Prostate gland (tissue), 2 donors: ENCODE measurements around the gene PYY. TPM values are rescaled to one million over a fixed set of nuclear protein-coding genes. Genes with fewer than 3 reads are reported as not detected.
"Not testable (repeated sequence)": the region's sequence is repeated elsewhere in the genome, so short reads cannot be mapped to it uniquely, and the experiment has no call there.

ENCODE experiments used
- DNase-seq: peaks from one replicate; pipeline ENCODE4 v3.0.0-alpha.2; 2019; ENCODE audit warnings: low spot score
- H3K27ac ChIP-seq, 2 donors: fragments of 200-600 bp; sonication (generic); 2 replicates each; pipeline ENCODE4 v1.5.1; 2017 to 2019
- H3K27me3 ChIP-seq: fragments of 200-600 bp; sonication (generic); replicated peaks from 2 replicates; pipeline ENCODE4 v1.5.1; 2019; ENCODE audit not compliant: insufficient read depth
- H3K36me3 ChIP-seq, 2 donors: fragments of 200-600 bp; sonication (generic); 1 replicate in 1 of 2; 2 replicates in 1 of 2; pipeline versions ENCODE4 v1.5.1 to v1.8.1; 2017 to 2019
- H3K4me1 ChIP-seq: fragments of 200-600 bp; sonication (generic); replicated peaks from 2 replicates; pipeline ENCODE4 v1.5.1; 2019
- H3K4me3 ChIP-seq, 2 donors: fragments of 200-600 bp; sonication (generic); 2 replicates each; pipeline ENCODE4 v1.5.1; 2017 to 2019
- H3K9me3 ChIP-seq: fragments of 200-600 bp; sonication (generic); 2 replicates; pipeline ENCODE4 v1.5.1; 2017
- CTCF ChIP-seq, 4 experiments: fragments of 200-600 bp in 2 of 4; fragments of 450-650 bp in 2 of 4; sonication (generic) in 2 of 4; IDR thresholded peaks; 1 replicate in 3 of 4; 2 replicates in 1 of 4; pipeline ENCODE4 v1.5.1; 2016 to 2019; ENCODE audit warnings: antibody characterized with exemption in 4 of 4, mild to moderate bottlenecking in 2 of 4, moderate library complexity in 2 of 4
- POLR2A ChIP-seq: fragments of 450-650 bp; IDR thresholded peaks from one replicate; pipeline ENCODE4 v1.6.1; 2016; ENCODE audit warnings: antibody characterized with exemption, mild to moderate bottlenecking
- POLR2AphosphoS5 ChIP-seq: sonication (generic); formaldehyde crosslinking; IDR thresholded peaks from one replicate; pipeline ENCODE4 v1.6.1; 2017; ENCODE audit warnings: antibody characterized with exemption
- WGBS: methylation state at CpG from one replicate; pipeline ENCODE4 v1.1.5; 2018; 5-methylcytosine and 5-hydroxymethylcytosine counted together
- intact Hi-C: fragments of 100-400 bp; cut with DNase I; formaldehyde crosslinking; loops from one replicate; pipeline ENCODE4 v1.14.2; 2022
- total RNA-seq, 2 donors: library from RNA; depleted of rRNA; stranded (reverse); fragments of >200 nt; gene quantifications; one replicate each; pipeline ENCODE4 v1.1.0, GENCODE V29; 2016

The PYY gene
- total RNA-seq, 2 donors from 2014 or later, result not detected

- Histone ChIP-seq H3K4me3 (no peak overlapping the region), H3K27me3 (no peaks in the 10 kb centered on the region), H3K4me1 (no peaks in the 10 kb centered on the region), H3K9me3 (no peaks in the 10 kb centered on the region), H3K36me3 (no peaks in the 10 kb centered on the region), H3K27ac (no peak overlapping the region)
- 93% methylated on average over 5 of the region's 5 CpGs for WGBS
- intact Hi-C loops, result loop anchor here (5.0 to 10.0 kb wide), 4 partner anchors 62 to 225 kb away; partner anchors contain the start of gene NAGS
- no peak for DNase-seq
- TF ChIP-seq CTCF (IDR thresholded peaks at IDR 0.05), result no peak
- no peak for TF ChIP-seq POLR2A
- no peak for TF ChIP-seq POLR2AphosphoS5
These were observed 13.9 kb downstream of the PYY start for GRCh38 chr17:43939886-43940285.

DNA sequence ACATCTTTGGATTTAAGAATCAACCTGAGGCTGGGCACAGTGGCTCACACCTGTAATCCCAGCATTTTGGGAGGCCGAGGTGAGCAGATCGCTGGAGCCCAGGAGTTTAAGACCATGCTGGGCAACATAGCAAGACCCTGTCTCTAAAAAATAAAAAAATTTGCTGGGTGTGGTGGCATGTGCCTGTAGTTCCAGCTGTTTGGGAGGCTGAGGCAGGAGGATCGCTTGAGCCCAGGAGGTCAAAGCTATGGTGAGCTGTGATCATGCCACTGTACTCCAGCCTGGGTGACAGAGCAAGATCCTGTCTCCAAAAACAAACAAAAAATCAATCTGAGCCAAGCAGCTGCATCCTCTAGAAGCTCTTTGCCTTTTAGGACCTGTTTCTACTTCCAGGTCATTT is 14.3 kb downstream of the PYY start:
- DNase-seq, H3K4me3 ChIP-seq, H3K36me3 ChIP-seq, H3K9me3 ChIP-seq, intact Hi-C loops, H3K27me3 ChIP-seq, H3K4me1 ChIP-seq, H3K27ac ChIP-seq: not testable (repeated sequence)
- WGBS, result 90% methylated on average over 3 of the region's 3 CpGs

DNA sequence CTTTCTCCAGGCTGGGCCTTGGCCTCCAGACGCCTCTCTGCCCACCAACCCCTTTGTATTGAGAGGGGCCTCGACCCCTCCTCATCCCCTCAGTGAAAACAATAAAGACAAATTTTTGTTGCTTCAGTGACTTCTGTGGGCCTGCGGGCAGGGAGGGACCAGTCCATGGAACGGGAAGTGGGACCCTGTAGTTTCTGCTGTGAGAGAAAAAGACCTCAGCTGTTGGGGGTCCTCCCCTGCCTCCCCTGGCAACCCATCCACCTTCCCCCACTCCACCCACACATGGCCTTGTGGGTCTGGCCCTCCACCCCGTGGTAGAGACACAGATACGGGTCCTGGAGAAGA is 14.9 kb downstream of the PYY start:
- Histone ChIP-seq H3K27ac (no peak overlapping the region), H3K27me3 (no peaks in the 10 kb centered on the region), H3K9me3 (no peaks in the 10 kb centered on the region), H3K4me3 (no peak overlapping the region), H3K36me3 (no peaks in the 10 kb centered on the region), H3K4me1 (no peaks in the 10 kb centered on the region)
- TF ChIP-seq POLR2A (no peak), CTCF (IDR thresholded peaks at IDR 0.05) (no peak), POLR2AphosphoS5 (no peak)
- WGBS, result 56% methylated on average over 6 of the region's 6 CpGs
- no peak for DNase-seq
- intact Hi-C loops, result no loop called here

DNA sequence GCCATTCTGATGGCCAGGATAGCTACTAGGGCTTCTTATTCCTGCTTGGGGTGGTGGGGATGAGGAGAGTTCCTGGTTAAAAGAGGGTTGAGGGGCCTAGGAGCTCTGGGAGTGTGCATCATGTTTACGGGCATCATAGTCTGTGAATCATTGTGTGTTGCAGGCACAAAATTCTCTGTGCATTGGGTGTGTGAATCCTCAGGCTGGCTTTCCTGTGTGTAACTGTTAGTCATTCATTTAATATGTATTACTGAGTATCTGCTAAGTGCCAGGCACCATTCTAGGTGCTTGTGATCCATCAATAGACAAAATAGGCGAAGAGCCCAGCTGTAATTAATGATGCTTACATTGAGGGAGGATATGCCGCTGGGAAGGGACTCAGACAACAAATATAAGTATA is 17.3 kb downstream of the PYY start:
- 96% methylated on average over 3 of the region's 3 CpGs for WGBS
- no peak overlapping the region for H3K4me3 ChIP-seq
- DNase-seq, result no peak
- no peaks in the 10 kb centered on the region for H3K27me3 ChIP-seq
- H3K9me3 ChIP-seq, result no peaks in the 10 kb centered on the region
- TF ChIP-seq CTCF (IDR thresholded peaks at IDR 0.05) (no peak), POLR2A (no peak), POLR2AphosphoS5 (no peak)
- no peaks in the 10 kb centered on the region for H3K36me3 ChIP-seq
- no peak overlapping the region for H3K27ac ChIP-seq
- intact Hi-C loops, result no loop called here
- H3K4me1 ChIP-seq, result no peaks in the 10 kb centered on the region

- intact Hi-C loops, result no loop called here
- Histone ChIP-seq H3K4me3 (no peak overlapping the region), H3K4me1 (no peaks in the 10 kb centered on the region), H3K9me3 (no peaks in the 10 kb centered on the region), H3K36me3 (no peaks in the 10 kb centered on the region), H3K27ac (no peak overlapping the region), H3K27me3 (no peaks in the 10 kb centered on the region)
- DNase-seq, result no peak
- 85% methylated on average over 6 of the region's 6 CpGs for WGBS
- TF ChIP-seq CTCF (IDR thresholded peaks at IDR 0.05), result no peak
- TF ChIP-seq POLR2A, result no peak
- TF ChIP-seq POLR2AphosphoS5, result no peak
These were observed 17.8 kb downstream of the PYY start for GRCh38 chr17:43935926-43936261.
